NCI-H146 (cell line): ENCODE measurements around the gene PRR15L.
"Not testable (repeated sequence)": the region's sequence is repeated elsewhere in the genome, so short reads cannot be mapped to it uniquely, and the experiment has no call there.

ENCODE experiments used
- DNase-seq: peaks from one replicate; lab custom pipeline; 2025; lab: John Stamatoyannopoulos, UW

The PRR15L gene

GRCh38 chr17:47957591-47958490, at the start of gene PRR15L:
Gene PRR15L (minus strand): TSS chr17:47957883. CDS start chr17:47953234, 4,649 bp downstream.
- DNase-seq: peak; percentile 99

- DNase-seq: no peak
These were observed 49.4 kb upstream of the PRR15L start for GRCh38 chr17:48006936-48007709.

GRCh38 chr17:48004983-48005382, 47.3 kb upstream of the PRR15L start:
- DNase-seq: peak; percentile 43

- peak; percentile 94 for DNase-seq
These were observed 45.9 kb upstream of the PRR15L start for GRCh38 chr17:48003417-48004151.

- peak; percentile 82 for DNase-seq
These were observed 45.3 kb upstream of the PRR15L start for GRCh38 chr17:48002916-48003416.

GRCh38 chr17:48002266-48002915, 44.7 kb upstream of the PRR15L start:
- DNase-seq: peak; percentile 82

GRCh38 chr17:48001657-48002056, 44.0 kb upstream of the PRR15L start:
- DNase-seq: not testable (repeated sequence)

GRCh38 chr17:48001197-48001596, 43.5 kb upstream of the PRR15L start:
- no peak for DNase-seq

- DNase-seq: peak; percentile 37
These were observed 41.9 kb upstream of the PRR15L start for GRCh38 chr17:47999582-47999981.

GRCh38 chr17:47998044-47998443, 40.4 kb upstream of the PRR15L start:
- DNase-seq: no peak

GRCh38 chr17:47997586-47997985, 39.9 kb upstream of the PRR15L start:
- DNase-seq: no peak

GRCh38 chr17:47996201-47996600, 38.5 kb upstream of the PRR15L start:
- no peak for DNase-seq

GRCh38 chr17:47995241-47995935, 37.7 kb upstream of the PRR15L start:
- DNase-seq: no peak

GRCh38 chr17:47994724-47995123, 37.0 kb upstream of the PRR15L start:
- no peak for DNase-seq

GRCh38 chr17:47993964-47994363, 36.3 kb upstream of the PRR15L start:
- no peak for DNase-seq

- no peak for DNase-seq
These were observed 35.4 kb upstream of the PRR15L start for GRCh38 chr17:47993031-47993564.

GRCh38 chr17:47992216-47992615, 34.5 kb upstream of the PRR15L start:
- no peak for DNase-seq

GRCh38 chr17:47990962-47991731, 33.5 kb upstream of the PRR15L start:
- DNase-seq: peak; percentile 69

GRCh38 chr17:47989700-47990099, 32.0 kb upstream of the PRR15L start:
- no peak for DNase-seq

- no peak for DNase-seq
These were observed 31.5 kb upstream of the PRR15L start for GRCh38 chr17:47989159-47989558.
